GM19238 (cell line): ENCODE measurements around the gene TMEM63B.

Experiments
- DNase-seq: peaks from one replicate; pipeline ENCODE4 v3.0.0; 2011; ENCODE audit warnings: low spot score; ENCODE audit not compliant: insufficient read length

Gene TMEM63B

GRCh38 chr6:44116641-44117382 is 10.5 kb upstream of the TMEM63B start:
- no peak for DNase-seq

DNA sequence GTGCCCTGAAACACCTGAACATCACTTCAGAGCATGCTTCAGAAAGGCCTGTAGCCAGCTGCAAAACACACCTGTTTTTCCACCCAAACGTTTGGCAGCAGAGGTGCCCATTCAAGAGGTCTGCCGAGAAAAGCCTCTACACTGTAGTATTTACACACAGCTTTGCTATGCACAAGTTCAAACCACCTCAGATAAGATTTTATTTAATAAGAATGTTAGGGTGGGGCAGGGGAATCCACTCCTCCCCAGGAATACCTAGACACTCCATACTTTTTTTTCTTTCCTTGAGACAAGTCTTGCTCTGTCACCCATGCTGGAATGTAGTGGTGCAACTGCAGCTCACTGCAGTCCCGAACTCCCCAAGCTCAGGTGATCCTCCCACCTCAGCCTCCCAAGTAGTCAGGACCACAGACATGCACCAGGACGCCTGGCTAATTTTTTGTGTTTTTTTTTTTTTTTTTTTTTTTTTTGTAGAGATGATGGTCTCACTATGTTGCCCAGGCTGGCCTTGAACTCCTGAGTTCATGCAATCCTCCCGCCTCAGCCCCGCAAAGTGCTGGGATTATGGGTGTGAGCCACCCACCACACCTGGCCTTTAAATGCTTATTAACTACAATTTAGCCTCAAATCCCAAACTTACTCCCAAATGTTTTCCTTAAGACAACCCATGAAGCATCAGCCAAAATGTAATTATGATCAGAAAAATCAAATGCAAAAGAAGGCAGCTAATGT is 9.8 kb upstream of the TMEM63B start:
- DNase-seq = no peak

GRCh38 chr6:44119704-44120262 is 7.6 kb upstream of the TMEM63B start:
- no peak for DNase-seq

- DNase-seq = no peak
Measured at GRCh38 chr6:44120692-44121443, 6.5 kb upstream of the TMEM63B start.

- DNase-seq = no peak
Measured at GRCh38 chr6:44122801-44123200, 4.6 kb upstream of the TMEM63B start.

DNA sequence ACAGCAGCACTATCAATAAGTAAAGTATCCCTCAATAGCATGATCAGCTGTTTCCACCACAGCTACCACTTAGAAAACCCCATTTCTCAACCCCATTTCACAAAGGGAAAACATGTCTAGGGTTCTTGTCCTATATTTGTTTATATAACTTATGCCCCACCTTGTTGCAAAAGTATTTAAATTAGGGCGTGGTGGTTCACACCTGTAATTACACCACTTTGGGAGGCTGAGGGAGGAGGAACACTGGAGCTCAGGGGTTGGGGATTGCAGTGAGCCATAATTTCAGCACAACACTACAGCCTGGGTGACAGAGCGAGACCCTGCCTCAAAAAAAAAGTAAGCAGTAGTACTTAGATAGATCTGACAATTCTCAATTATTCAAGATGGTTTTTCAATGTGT is 3.8 kb upstream of the TMEM63B start:
- DNase-seq = no peak

DNA sequence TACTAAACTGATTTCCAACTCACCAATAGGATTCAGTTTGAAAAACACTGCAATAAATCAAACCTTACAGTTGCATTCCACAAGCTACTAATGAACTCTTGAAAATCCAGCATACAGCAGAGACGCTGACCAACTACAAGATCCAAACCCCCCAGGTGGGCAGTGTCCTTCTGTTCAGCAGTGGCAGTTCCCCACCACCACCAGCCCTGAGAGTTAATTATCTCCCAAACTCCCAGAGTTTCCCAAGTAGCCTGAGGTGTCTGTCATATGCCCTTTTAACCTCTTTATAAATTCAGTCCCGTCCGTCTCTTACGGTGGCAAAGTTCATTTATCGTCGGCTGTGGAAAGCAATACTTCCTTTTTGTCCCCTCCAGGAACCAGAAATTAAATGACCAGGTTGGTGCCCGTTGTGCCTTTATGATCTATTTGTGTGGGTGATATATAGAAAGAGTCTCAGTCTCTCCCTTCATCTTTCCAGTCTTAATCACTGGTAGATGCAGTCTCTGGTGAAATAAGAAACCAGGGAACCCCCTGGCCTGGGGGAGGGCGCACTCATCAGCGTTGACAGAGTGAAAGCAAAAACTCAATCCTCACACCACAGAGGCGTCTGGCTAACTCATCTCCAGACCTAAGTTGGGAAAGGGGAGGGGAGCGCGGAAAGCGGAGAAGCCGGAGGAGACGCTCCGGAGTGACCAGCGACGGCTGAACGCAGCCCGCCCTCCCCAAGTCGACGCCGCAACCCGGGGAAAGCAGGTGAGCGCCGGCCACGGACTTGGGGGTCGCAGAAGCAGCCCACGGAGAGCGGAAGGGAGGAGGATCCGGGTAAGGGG is 819 bp upstream of the TMEM63B start:
- DNase-seq = peak; percentile 77

GRCh38 chr6:44128020-44128917 is 915 bp downstream of the TMEM63B start:
- peak; percentile 30 for DNase-seq

DNA sequence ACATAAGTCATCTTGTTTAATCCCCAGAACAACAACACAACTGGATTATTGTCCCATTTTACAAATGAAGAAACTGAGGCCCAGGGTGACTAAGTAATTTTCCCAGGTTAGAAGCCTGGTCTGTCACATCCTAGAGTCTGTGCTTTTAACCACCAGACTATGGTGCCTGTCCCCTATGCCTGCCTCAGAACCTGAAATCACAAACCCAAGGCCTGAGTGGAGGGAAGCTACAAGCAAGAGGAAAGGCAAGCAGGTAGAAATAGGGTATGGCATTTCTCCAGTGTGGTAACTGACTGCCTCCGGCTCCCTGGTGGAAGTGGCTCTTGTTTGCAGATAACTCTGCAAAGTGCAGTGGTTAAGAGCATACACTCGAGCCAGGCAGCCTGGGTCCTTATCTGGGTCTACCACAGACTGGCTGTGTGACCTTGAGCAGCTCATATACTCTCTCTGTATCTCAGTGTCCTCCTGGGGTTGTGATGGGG is 2.5 kb downstream of the TMEM63B start:
- no peak for DNase-seq

- DNase-seq = no peak
Measured at GRCh38 chr6:44131892-44132291, 4.5 kb downstream of the TMEM63B start.

DNA sequence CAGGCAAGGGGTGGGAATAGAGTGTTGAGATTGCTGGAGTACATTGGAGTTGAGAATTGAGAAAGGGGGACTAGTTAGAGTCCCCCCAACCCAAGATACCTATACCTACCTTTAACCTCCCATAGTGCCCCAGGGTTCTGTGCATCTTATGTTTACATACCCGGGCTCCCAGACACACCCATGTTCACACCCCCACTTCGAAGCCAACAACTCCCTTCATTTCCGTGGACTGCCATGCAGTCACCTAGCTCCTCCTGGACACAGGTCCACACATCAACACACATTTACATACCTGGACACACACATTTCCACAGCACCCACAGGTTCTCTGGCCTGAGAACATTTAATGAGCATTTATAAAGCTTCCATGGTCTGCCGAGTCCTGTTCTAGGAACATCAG is 5.1 kb downstream of the TMEM63B start:
- no peak for DNase-seq

DNA sequence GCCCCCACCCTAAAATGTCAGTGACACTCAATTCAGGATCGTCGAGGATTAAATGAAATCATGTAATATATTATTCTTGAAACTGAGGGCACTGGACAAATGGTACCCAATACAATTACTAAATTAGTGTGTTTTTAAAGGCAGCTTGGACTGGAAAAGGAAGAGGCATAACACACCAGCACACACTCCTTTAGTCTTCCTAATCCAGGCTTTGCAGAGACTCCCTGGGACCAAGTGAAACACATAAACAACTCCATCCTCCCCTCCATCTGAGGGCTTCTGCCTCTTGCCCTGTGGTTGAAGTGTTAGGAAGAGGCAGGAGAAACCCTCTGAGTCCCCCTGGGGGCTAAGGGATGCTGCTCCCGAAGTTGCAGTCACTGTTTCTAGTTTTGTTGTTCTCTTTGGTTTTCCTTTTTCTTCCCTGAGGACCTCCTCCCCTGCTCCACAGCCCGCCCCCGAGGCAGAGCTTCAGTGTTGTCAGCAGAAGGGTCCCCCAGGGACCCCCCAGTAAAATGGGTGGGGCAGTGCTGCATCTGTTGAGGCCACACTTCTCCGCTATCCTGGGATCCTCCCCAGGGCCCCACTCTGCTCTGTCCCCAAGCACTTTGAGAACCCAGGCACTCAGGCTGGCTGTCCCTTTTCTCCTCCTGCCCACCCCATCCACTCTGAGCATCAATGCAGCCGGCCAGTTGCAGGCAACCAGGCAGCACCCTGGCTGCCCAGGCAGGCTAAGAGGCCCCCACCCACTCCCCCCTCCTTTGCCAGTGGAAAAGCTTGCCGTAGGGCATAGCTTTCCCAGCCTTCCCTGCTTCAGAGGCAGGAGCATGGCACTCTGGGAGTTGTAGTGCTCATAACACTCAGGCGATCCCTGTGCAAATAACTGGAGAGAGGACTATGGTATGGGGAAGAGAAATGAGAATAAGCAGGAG is 5.9 kb downstream of the TMEM63B start:
- no peak for DNase-seq

DNA sequence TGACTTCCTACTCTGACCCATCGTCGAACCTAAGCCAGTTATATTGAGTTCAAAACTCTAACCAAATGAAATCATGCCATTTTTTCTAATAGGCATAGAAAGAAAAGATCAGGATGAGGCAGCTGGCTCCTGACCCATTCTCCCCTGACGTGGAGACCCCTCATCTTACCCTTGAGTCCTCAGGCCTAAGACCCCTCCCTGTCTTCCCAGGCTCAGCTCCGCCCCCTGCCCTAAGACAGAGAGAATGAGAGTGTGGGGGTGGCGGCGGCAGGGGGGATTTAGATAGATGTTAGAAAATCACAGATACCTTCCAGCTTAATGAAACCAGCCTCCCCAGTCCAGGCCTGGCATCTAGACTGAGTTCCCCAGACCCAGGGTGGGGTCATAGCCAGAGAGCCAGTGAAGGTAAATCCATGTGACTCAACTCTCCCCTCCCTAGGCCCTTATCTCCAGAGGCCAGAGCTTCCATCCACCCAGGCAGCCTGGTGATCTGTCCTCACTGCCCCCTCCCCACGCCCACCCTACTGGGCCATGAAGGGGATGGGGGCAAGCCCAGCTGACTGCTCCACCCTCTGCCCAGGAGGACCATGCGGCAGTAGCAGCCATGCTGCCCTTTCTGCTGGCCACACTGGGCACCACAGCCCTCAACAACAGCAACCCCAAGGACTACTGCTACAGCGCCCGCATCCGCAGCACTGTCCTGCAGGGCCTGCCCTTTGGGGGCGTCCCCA is 6.8 kb downstream of the TMEM63B start:
- no peak for DNase-seq

GRCh38 chr6:44135173-44135758 is 7.9 kb downstream of the TMEM63B start:
- no peak for DNase-seq

- no peak for DNase-seq
Measured at GRCh38 chr6:44135875-44136274, 8.5 kb downstream of the TMEM63B start.

- DNase-seq = no peak
Measured at GRCh38 chr6:44138717-44139350, 11.5 kb downstream of the TMEM63B start.

GRCh38 chr6:44139351-44139743 is 12.0 kb downstream of the TMEM63B start:
- no peak for DNase-seq
